ENCODE data around the gene ELP2. TPM values are rescaled to one million over a fixed set of nuclear protein-coding genes. Genes with fewer than 3 reads are reported as not detected.
"Not testable (repeated sequence)": the region's sequence is repeated elsewhere in the genome, so short reads cannot be mapped to it uniquely, and the experiment has no call there.

The ELP2 gene
- total and polyA plus RNA-seq, 4 donors, result 38.1 to 99.3 (median 73.5) TPM

- 88 to 90% methylated on average over 1 of the region's 1 CpG for WGBS, 2 donors
- H3K36me3 ChIP-seq (ENCODE audit: control insufficient read depth in 1 of 2, insufficient read depth in 2 of 2, low read length in 1 of 2), result peaks cover 5 to 7% of the 10 kb centered on the region in 2 donors
- no peak overlapping the region for H3K27ac ChIP-seq (ENCODE audit: low read depth in 1 of 2, low read length in 2 of 2)
- intact Hi-C loops (cut with DNase I), result no loop called here
- H3K4me1 ChIP-seq (ENCODE audit: control insufficient read depth in 1 of 2, insufficient read depth in 2 of 2, low read length in 2 of 2), result no peaks in the 10 kb centered on the region
- ATAC-seq (ENCODE audit: low FRiP score), result no peak
- no peaks in the 10 kb centered on the region for H3K27me3 ChIP-seq (ENCODE audit: control insufficient read depth in 1 of 2, insufficient read depth in 2 of 2, low read length in 1 of 2)
- no peak overlapping the region for H3K4me3 ChIP-seq (ENCODE audit: low read length in 2 of 2)
- no peaks in the 10 kb centered on the region for H3K9me3 ChIP-seq (ENCODE audit: control insufficient read depth, low read length)
- DNase-seq, result no peak
These were observed 20.0 kb upstream of the ELP2 start for GRCh38 chr18:36109737-36110136.

DNA sequence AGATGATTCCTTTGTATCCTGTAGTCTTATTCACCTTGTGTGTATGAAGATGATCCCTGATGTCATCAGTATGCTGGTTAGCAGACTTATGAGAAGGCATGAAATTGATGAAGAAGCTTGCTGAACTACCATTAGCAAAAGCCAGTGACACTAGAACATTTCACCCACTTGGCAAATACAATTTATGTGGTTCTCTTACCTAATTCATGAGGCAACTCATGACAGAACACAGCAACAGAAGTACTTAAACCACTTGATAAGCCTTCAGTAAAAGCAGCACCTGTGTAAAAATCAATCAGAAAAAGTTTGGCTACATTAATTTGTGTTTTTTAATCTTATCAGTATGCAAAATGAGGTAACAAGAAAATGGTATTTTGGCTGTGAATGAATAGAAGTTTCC, 17.4 kb upstream of the ELP2 start:
- Histone ChIP-seq H3K4me3 (ENCODE audit: low read length in 2 of 2) (no peak overlapping the region), H3K36me3 (ENCODE audit: control insufficient read depth in 1 of 2, insufficient read depth in 2 of 2, low read length in 1 of 2) (peaks cover 5 to 7% of the 10 kb centered on the region in 2 donors), H3K27me3 (ENCODE audit: control insufficient read depth in 1 of 2, insufficient read depth in 2 of 2, low read length in 1 of 2) (no peaks in the 10 kb centered on the region), H3K9me3 (ENCODE audit: control insufficient read depth, low read length) (no peaks in the 10 kb centered on the region), H3K4me1 (ENCODE audit: control insufficient read depth in 1 of 2, insufficient read depth in 2 of 2, low read length in 2 of 2) (no peaks in the 10 kb centered on the region), H3K27ac (ENCODE audit: low read depth in 1 of 2, low read length in 2 of 2) (no peak overlapping the region)
- no peak for ATAC-seq (ENCODE audit: low FRiP score)
- DNase-seq, result no peak
- intact Hi-C loops (cut with DNase I), result no loop called here

- H3K27me3 ChIP-seq (ENCODE audit: control insufficient read depth in 1 of 2, insufficient read depth in 2 of 2, low read length in 1 of 2), result no peaks in the 10 kb centered on the region
- no peak overlapping the region for H3K27ac ChIP-seq (ENCODE audit: low read depth in 1 of 2, low read length in 2 of 2)
- peaks cover 5 to 7% of the 10 kb centered on the region in 2 donors for H3K36me3 ChIP-seq (ENCODE audit: control insufficient read depth in 1 of 2, insufficient read depth in 2 of 2, low read length in 1 of 2)
- DNase-seq (no peak), ATAC-seq (ENCODE audit: low FRiP score) (no peak)
- H3K4me1 ChIP-seq (ENCODE audit: control insufficient read depth in 1 of 2, insufficient read depth in 2 of 2, low read length in 2 of 2), result no peaks in the 10 kb centered on the region
- intact Hi-C loops (cut with DNase I), result no loop called here
- 89% methylated on average over 4 of the region's 4 CpGs for WGBS, 2 donors
- no peak overlapping the region for H3K4me3 ChIP-seq (ENCODE audit: low read length in 2 of 2)
- H3K9me3 ChIP-seq (ENCODE audit: control insufficient read depth, low read length), result no peaks in the 10 kb centered on the region
These were observed 15.4 kb upstream of the ELP2 start for GRCh38 chr18:36114251-36114650.

GRCh38 chr18:36114738-36115137, 15.0 kb upstream of the ELP2 start:
- Histone ChIP-seq H3K27me3 (ENCODE audit: control insufficient read depth in 1 of 2, insufficient read depth in 2 of 2, low read length in 1 of 2) (no peaks in the 10 kb centered on the region), H3K27ac (ENCODE audit: low read depth in 1 of 2, low read length in 2 of 2) (no peak overlapping the region), H3K4me1 (ENCODE audit: control insufficient read depth in 1 of 2, insufficient read depth in 2 of 2, low read length in 2 of 2) (no peaks in the 10 kb centered on the region), H3K4me3 (ENCODE audit: low read length in 2 of 2) (no peak overlapping the region), H3K9me3 (ENCODE audit: control insufficient read depth, low read length) (no peaks in the 10 kb centered on the region), H3K36me3 (ENCODE audit: control insufficient read depth in 1 of 2, insufficient read depth in 2 of 2, low read length in 1 of 2) (peaks cover 5 to 7% of the 10 kb centered on the region in 2 donors)
- 96 to 100% methylated on average over 1 of the region's 1 CpG for WGBS, 2 donors
- DNase-seq (no peak), ATAC-seq (ENCODE audit: low FRiP score) (no peak)
- intact Hi-C loops (cut with DNase I), result no loop called here

DNA sequence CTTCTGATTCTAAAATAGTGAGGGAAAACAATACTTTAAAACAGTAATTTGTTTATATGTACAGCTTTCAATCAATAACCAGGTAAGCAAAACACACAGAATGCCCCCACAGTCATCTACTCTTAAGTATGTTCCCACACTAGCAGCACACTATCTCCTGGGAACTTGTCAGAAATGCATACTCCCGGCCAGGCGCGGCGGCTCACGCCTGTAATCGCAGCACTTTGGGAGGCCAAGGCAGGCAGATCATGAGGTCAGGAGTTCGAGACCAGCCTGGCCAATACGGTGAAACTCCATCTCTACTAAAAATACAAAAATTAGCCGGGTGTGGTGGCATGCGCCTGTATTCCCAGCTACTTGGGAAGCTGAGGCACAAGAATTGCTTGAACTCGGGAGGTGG, 12.9 kb upstream of the ELP2 start:
- DNase-seq; H3K27ac ChIP-seq (ENCODE audit: low read depth in 1 of 2, low read length in 2 of 2); H3K9me3 ChIP-seq (ENCODE audit: control insufficient read depth, low read length); H3K4me3 ChIP-seq (ENCODE audit: low read length in 2 of 2); intact Hi-C loops (cut with DNase I); H3K27me3 ChIP-seq (ENCODE audit: control insufficient read depth in 1 of 2, insufficient read depth in 2 of 2, low read length in 1 of 2); H3K4me1 ChIP-seq (ENCODE audit: control insufficient read depth in 1 of 2, insufficient read depth in 2 of 2, low read length in 2 of 2); H3K36me3 ChIP-seq (ENCODE audit: control insufficient read depth in 1 of 2, insufficient read depth in 2 of 2, low read length in 1 of 2); ATAC-seq (ENCODE audit: low FRiP score): not testable (repeated sequence)
- 91 to 94% methylated on average over 11 of the region's 11 CpGs for WGBS, 2 donors

DNA sequence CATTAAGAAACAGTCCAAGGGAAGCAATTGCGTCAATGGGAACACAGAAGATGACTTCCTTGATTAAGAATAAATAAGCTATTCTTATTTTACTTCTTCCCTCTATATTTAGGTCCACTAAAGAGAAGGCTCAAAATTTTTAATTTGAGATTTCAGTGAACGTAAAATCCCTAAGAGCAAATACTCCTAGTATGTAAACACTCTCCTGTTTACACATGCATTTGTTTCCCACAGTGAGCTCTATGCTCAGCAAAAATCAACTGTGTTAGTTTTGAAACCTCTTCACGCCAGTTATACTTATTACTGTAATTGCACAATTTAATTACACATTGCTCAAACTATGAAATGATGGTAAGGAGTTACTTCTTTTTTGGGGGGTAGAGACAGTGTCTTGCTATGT, 9.4 kb upstream of the ELP2 start:
- H3K36me3 ChIP-seq (ENCODE audit: control insufficient read depth in 1 of 2, insufficient read depth in 2 of 2, low read length in 1 of 2), result peaks cover 0 to 5% of the 10 kb centered on the region in 2 donors
- DNase-seq (no peak), ATAC-seq (ENCODE audit: low FRiP score) (no peak)
- no peaks in the 10 kb centered on the region for H3K27me3 ChIP-seq (ENCODE audit: control insufficient read depth in 1 of 2, insufficient read depth in 2 of 2, low read length in 1 of 2)
- no peak overlapping the region for H3K27ac ChIP-seq (ENCODE audit: low read depth in 1 of 2, low read length in 2 of 2)
- intact Hi-C loops (cut with DNase I), result no loop called here
- 94 to 95% methylated on average over 3 of the region's 3 CpGs for WGBS, 2 donors
- H3K4me1 ChIP-seq (ENCODE audit: control insufficient read depth in 1 of 2, insufficient read depth in 2 of 2, low read length in 2 of 2), result no peaks in the 10 kb centered on the region
- H3K4me3 ChIP-seq (ENCODE audit: low read length in 2 of 2), result no peak overlapping the region
- no peaks in the 10 kb centered on the region for H3K9me3 ChIP-seq (ENCODE audit: control insufficient read depth, low read length)

DNA sequence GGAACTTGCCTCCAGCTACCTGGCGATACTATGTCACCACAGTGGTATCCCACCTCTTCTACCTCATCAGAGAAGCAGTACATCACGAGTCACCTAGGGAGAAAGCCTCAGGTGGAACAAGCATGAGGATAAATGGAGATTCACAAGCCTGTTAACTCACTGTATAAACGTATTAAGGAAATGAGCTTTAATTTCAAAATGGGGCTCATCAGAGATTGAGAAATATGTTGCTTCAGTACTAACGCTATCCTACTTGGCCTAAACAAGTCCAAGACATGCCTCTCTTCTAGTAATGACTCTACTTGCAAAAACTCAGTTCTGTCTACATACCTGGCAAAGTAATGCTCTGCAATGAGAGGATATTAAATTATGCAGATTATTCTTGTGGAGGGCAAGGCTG, 4.9 kb upstream of the ELP2 start:
- 93 to 94% methylated on average over 4 of the region's 4 CpGs for WGBS, 2 donors
- H3K4me3 ChIP-seq (ENCODE audit: low read length in 2 of 2), result no peak overlapping the region
- H3K36me3 ChIP-seq (ENCODE audit: control insufficient read depth in 1 of 2, insufficient read depth in 2 of 2, low read length in 1 of 2), result peaks cover 0 to 5% of the 10 kb centered on the region in 2 donors
- no peaks in the 10 kb centered on the region for H3K27me3 ChIP-seq (ENCODE audit: control insufficient read depth in 1 of 2, insufficient read depth in 2 of 2, low read length in 1 of 2)
- no peaks in the 10 kb centered on the region for H3K9me3 ChIP-seq (ENCODE audit: control insufficient read depth, low read length)
- no peak overlapping the region for H3K27ac ChIP-seq (ENCODE audit: low read depth in 1 of 2, low read length in 2 of 2)
- DNase-seq (no peak), ATAC-seq (ENCODE audit: low FRiP score) (no peak)
- peaks cover 0 to 2% of the 10 kb centered on the region in 2 donors for H3K4me1 ChIP-seq (ENCODE audit: control insufficient read depth in 1 of 2, insufficient read depth in 2 of 2, low read length in 2 of 2)
- intact Hi-C loops (cut with DNase I), result no loop called here

DNA sequence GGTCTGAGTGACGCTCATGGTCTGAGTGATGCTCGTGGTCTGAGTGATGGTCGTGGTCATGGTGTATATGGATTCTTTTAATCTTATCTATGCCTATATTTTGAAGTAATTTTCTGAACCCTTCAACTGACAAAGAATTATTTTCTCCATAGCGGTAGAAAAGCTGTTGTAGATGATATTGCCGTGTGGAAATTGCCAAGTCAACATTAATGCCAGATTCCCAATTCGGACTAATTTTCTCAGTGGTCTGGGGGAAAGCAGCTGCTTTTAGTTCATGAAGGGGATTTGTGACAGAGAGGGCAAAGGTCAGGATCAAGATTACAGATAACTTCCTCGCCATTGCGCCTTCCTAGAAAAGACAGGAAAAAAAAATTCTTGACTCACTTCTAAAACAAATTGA, 3.0 kb upstream of the ELP2 start:
- Histone ChIP-seq H3K4me1 (ENCODE audit: control insufficient read depth in 1 of 2, insufficient read depth in 2 of 2, low read length in 2 of 2) (peaks cover 0 to 2% of the 10 kb centered on the region in 2 donors), H3K27ac (ENCODE audit: low read depth in 1 of 2, low read length in 2 of 2) (no peak overlapping the region), H3K36me3 (ENCODE audit: control insufficient read depth in 1 of 2, insufficient read depth in 2 of 2, low read length in 1 of 2) (peaks cover 0 to 3% of the 10 kb centered on the region in 2 donors), H3K4me3 (ENCODE audit: low read length in 2 of 2) (no peak overlapping the region), H3K27me3 (ENCODE audit: control insufficient read depth in 1 of 2, insufficient read depth in 2 of 2, low read length in 1 of 2) (no peaks in the 10 kb centered on the region), H3K9me3 (ENCODE audit: control insufficient read depth, low read length) (no peaks in the 10 kb centered on the region)
- intact Hi-C loops (cut with DNase I), result loop anchor here in 1 of 2 donors (2.0 kb wide), 1 partner anchor 64 kb away; no protein-coding TSS in a partner anchor
- 91 to 93% methylated on average over 8 of the region's 8 CpGs for WGBS, 2 donors
- DNase-seq (no peak), ATAC-seq (ENCODE audit: low FRiP score) (no peak)

DNA sequence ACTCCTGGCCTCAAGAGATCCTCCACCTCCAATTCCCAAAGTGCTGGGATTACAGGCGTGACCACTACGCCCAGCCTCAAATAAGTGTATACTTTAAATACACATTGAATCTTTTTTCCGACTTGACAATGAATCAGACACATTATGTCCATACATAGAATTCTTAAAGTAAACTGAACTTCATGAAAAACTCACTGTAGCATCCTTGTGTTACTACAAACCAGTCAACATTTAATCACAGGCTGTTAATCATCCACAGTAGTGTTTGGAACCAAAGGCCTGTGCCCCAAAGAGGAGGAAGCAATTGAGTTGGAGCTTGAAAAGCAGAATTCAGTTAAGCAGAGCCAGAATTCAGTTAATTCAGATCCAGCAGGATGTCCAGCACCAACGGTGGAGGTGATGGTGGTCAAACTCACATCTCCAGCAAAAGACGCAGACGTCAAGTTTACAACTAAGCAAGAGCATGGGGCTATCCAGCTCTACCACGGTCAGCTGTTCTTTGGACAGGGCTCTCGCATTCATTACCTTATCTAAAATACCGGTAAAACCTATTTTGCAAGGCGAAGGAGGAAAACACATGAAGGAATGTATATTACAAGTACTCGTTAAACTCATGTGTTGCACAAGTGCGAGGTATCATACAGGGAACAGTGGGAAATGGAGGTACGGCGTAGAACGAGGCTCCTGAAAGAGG, 1.7 kb upstream of the ELP2 start:
- Histone ChIP-seq H3K36me3 (ENCODE audit: control insufficient read depth in 1 of 2, insufficient read depth in 2 of 2, low read length in 1 of 2) (no peaks in the 10 kb centered on the region), H3K27ac (ENCODE audit: low read depth in 1 of 2, low read length in 2 of 2) (no peak overlapping the region), H3K9me3 (ENCODE audit: control insufficient read depth, low read length) (no peaks in the 10 kb centered on the region), H3K4me1 (ENCODE audit: control insufficient read depth in 1 of 2, insufficient read depth in 2 of 2, low read length in 2 of 2) (peaks cover 0 to 2% of the 10 kb centered on the region in 2 donors), H3K4me3 (ENCODE audit: low read length in 2 of 2) (peak overlapping the region; percentile 58 to 71), H3K27me3 (ENCODE audit: control insufficient read depth in 1 of 2, insufficient read depth in 2 of 2, low read length in 1 of 2) (no peaks in the 10 kb centered on the region)
- intact Hi-C loops (cut with DNase I), result loop anchor here in 1 of 2 donors (2.0 kb wide), 1 partner anchor 65 kb away; no protein-coding TSS in a partner anchor
- DNase-seq (no peak), ATAC-seq (ENCODE audit: low FRiP score) (no peak)
- 25 to 26% methylated on average over 15 of the region's 15 CpGs for WGBS, 2 donors
